Upper lobe of right lung (tissue), 1 donor: Measurements from ENCODE around the gene ST7L. TPM values are rescaled to one million over a fixed set of nuclear protein-coding genes. Genes with fewer than 3 reads are reported as not detected.
A peak's percentile ranks its signal among the peaks of the same experiment; 100 is the strongest.

Experiments used
- ATAC-seq: fragments of 200-7000 bp; cut with Tn5 transposase; one replicate; pipeline ENCODE4 v1.9.1; 2020; ENCODE audit warnings: mild to moderate bottlenecking, moderate library complexity
- DNase-seq: peaks from one replicate; pipeline ENCODE4 v3.0.0-alpha.2; 2020
- H3K27ac ChIP-seq: fragments of 200-600 bp; one replicate; pipeline ENCODE4 v1.8.0; 2022
- H3K27me3 ChIP-seq: fragments of 200-600 bp; one replicate; pipeline ENCODE4 v1.8.0; 2022; ENCODE audit warnings: mild to moderate bottlenecking
- H3K36me3 ChIP-seq: fragments of 200-600 bp; one replicate; pipeline ENCODE4 v1.8.0; 2022
- H3K4me1 ChIP-seq: fragments of 200-600 bp; one replicate; pipeline ENCODE4 v1.8.0; 2022
- H3K4me3 ChIP-seq: fragments of 200-600 bp; one replicate; pipeline ENCODE4 v1.8.0; 2022; ENCODE audit warnings: mild to moderate bottlenecking
- H3K9me3 ChIP-seq: fragments of 200-600 bp; one replicate; pipeline ENCODE4 v1.8.0; 2022
- CTCF ChIP-seq: fragments of 200-600 bp; IDR thresholded peaks from one replicate; pipeline ENCODE4 v1.8.0; 2022; ENCODE audit warnings: antibody characterized with exemption
- intact Hi-C: fragments of 100-400 bp; cut with DNase I; formaldehyde crosslinking; loops from one replicate; pipeline ENCODE4 v1.11.0; 2022
- long read RNA-seq: library from polyadenylated mRNA; unstranded; transcript quantifications from one replicate; pipeline ENCODE4 v2.0.0, GENCODE V29; 2021
- total RNA-seq: library from RNA; stranded (reverse); fragmentation: NEBNext Ultra II Directional; extraction: Animal tissue kit (Norgen Biotek cat#: 25700); gene quantifications from one replicate; pipeline ENCODE4 v1.2.1, GENCODE V29; 2021
- donor health status: DM: no; HTN: yes; CAD: no; lungs with severe emphysema.

ST7L gene, protein sequence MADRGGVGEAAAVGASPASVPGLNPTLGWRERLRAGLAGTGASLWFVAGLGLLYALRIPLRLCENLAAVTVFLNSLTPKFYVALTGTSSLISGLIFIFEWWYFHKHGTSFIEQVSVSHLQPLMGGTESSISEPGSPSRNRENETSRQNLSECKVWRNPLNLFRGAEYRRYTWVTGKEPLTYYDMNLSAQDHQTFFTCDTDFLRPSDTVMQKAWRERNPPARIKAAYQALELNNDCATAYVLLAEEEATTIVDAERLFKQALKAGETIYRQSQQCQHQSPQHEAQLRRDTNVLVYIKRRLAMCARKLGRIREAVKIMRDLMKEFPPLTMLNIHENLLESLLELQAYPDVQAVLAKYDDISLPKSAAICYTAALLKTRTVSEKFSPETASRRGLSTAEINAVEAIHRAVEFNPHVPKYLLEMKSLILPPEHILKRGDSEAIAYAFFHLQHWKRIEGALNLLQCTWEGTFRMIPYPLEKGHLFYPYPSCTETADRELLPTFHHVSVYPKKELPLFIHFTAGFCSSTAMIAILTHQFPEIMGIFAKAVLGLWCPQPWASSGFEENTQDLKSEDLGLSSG
- total RNA-seq: 27.2 TPM
- long read RNA-seq, full-length matches to known transcripts: 16 of 55 reads
- long read RNA-seq, partial matches to known transcripts: 6 of 55 reads
- long read RNA-seq, other reads (novel, unspliced or antisense): 33 of 55 reads

DNA sequence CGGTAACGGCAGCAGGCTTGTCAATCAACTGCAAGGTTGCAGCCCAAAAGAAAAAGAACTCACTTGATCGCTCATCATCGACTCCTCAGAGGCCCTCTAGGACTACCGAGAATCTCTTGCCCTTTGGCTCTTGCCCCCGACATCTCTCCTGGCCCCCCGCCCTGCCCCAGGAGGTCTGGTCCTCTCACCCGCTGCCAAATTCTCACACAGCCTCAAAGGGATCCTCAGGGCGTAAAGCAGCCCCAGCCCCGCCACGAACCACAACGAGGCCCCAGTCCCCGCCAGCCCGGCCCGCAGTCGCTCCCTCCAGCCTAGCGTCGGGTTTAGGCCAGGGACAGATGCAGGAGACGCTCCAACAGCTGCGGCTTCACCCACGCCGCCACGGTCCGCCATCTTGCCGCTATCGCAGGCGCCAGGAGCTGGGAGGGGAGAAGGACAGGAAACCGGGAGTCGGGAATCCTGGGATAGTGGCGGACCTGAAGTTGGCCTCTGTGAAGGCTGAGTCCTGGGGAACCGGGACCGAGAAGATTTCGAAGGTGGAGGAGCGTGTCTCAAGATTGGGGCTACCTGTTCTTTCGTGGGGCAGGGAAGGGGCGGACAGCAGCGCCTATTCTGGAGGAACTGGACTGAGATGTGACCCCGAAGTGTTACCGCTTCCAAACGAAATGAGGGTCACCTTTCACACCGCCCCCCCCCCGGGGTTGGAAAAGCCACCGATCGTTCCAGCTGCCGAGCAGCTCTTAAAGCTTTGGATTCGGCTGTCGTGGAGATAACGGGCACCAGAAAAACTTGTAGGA lies at the start of gene ST7L:
TSS of gene ST7L (minus strand) at position 421 of the 797 bp plus-strand sequence. CDS start at position 393, 28 bp downstream.
- Histone ChIP-seq H3K4me1 (peaks cover 31% of the 10 kb centered on the region), H3K9me3 (no peaks in the 10 kb centered on the region), H3K27ac (peak within 1 kb of the TSS; percentile 99), H3K4me3 (peak within 1 kb of the TSS; percentile 97), H3K27me3 (no peaks in the 10 kb centered on the region), H3K36me3 (peaks cover 15% of the 10 kb centered on the region)
- intact Hi-C loops: no loop called here
- TF ChIP-seq CTCF: no peak
- peak; percentile 82 for ATAC-seq
- DNase-seq: peak; percentile 87

GRCh38 chr1:112666946-112667345 lies 48.0 kb upstream of the ST7L start:
- TF ChIP-seq CTCF: no peak
- peaks cover 100% of the 10 kb centered on the region for H3K36me3 ChIP-seq
- intact Hi-C loops: no loop called here
- no peak overlapping the region for H3K27ac ChIP-seq
- DNase-seq (no peak), ATAC-seq (no peak)
- H3K4me1 ChIP-seq: no peaks in the 10 kb centered on the region
- H3K27me3 ChIP-seq: no peaks in the 10 kb centered on the region
- no peak overlapping the region for H3K4me3 ChIP-seq
- H3K9me3 ChIP-seq: no peaks in the 10 kb centered on the region

GRCh38 chr1:112665857-112666256 lies 46.9 kb upstream of the ST7L start:
- Histone ChIP-seq H3K27ac (no peak overlapping the region), H3K27me3 (no peaks in the 10 kb centered on the region), H3K4me1 (no peaks in the 10 kb centered on the region), H3K4me3 (no peak overlapping the region), H3K36me3 (peaks cover 100% of the 10 kb centered on the region), H3K9me3 (no peaks in the 10 kb centered on the region)
- TF ChIP-seq CTCF: no peak
- intact Hi-C loops: no loop called here
- ATAC-seq: no peak
- no peak for DNase-seq

DNA sequence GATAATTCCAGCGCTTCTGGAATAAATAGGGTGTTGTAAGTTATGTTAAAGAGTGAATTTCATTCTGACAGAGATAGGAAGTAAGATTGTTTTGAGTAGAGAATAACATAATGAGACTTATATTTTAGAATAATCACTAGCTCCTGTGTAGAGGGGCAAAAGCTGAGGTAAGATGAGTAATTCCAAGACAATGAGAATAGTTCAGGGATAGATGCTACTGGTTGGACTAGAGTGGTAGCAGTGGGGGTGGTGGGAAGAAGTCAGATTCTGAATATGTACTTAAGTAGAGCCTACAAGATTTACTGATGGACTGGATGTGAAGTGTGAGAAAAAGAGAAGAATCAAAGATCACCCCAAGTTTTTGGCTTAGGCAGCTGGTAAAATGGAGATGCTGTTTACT lies 32.3 kb upstream of the ST7L start:
- Histone ChIP-seq H3K4me3 (no peak overlapping the region), H3K9me3 (no peaks in the 10 kb centered on the region), H3K36me3 (peaks cover 92% of the 10 kb centered on the region), H3K27ac (no peak overlapping the region), H3K4me1 (no peaks in the 10 kb centered on the region), H3K27me3 (no peaks in the 10 kb centered on the region)
- intact Hi-C loops: no loop called here
- ATAC-seq (no peak), DNase-seq (no peak)
- TF ChIP-seq CTCF: no peak

GRCh38 chr1:112646225-112646624 lies 27.3 kb upstream of the ST7L start:
- Histone ChIP-seq H3K4me3 (no peak overlapping the region), H3K27me3 (no peaks in the 10 kb centered on the region), H3K9me3 (no peaks in the 10 kb centered on the region), H3K4me1 (peaks cover 4% of the 10 kb centered on the region), H3K27ac (no peak overlapping the region), H3K36me3 (peaks cover 50% of the 10 kb centered on the region)
- no peak for ATAC-seq
- DNase-seq: no peak
- intact Hi-C loops: no loop called here
- no peak for TF ChIP-seq CTCF
